ENCODE data around the gene MAN1B1. TPM values are rescaled to one million over a fixed set of nuclear protein-coding genes. Genes with fewer than 3 reads are reported as not detected.

Gene MAN1B1
- total and polyA plus RNA-seq, 5 donors from 2014 or later, result 42.1 to 71.3 (median 46.8) TPM

GRCh38 chr9:137158625-137159024 lies 71.8 kb downstream of the MAN1B1 start:
- Histone ChIP-seq H3K27ac (ENCODE audit: insufficient read depth, low read length, poor library complexity, severe bottlenecking) (no peak overlapping the region), H3K4me1 (ENCODE audit: control insufficient read depth, insufficient read depth, low read length, poor library complexity, severe bottlenecking) (peaks cover 18% of the 10 kb centered on the region), H3K9me3 (ENCODE audit: control insufficient read depth in 2 of 2, low read length in 2 of 2) (no peaks in the 10 kb centered on the region), H3K27me3 (ENCODE audit: control insufficient read depth, insufficient read depth, low read length) (peaks cover 11% of the 10 kb centered on the region), H3K36me3 (ENCODE audit: control insufficient read depth, insufficient read depth, low read length) (no peaks in the 10 kb centered on the region), H3K4me3 (ENCODE audit: low read depth, low read length) (no peak overlapping the region)
- Mint-ChIP-seq H3K4me3 (peak overlapping the region in 1 of 4 donors; percentile 44), H3K27ac (no peak overlapping the region), H3K36me3 (no peaks in the 10 kb centered on the region), H3K9me3 (no peaks in the 10 kb centered on the region), H3K27me3 (peaks cover 38% of the 10 kb centered on the region), H3K4me1 (peaks cover 0 to 35% (median 3%) of the 10 kb centered on the region in 4 donors)
- no peak for DNase-seq
- no peak for ATAC-seq (ENCODE audit: low read depth in 2 of 2)

Other genes with a start within 250 kb of the MAN1B1 start
Only the 30 nearest of the 36 such genes appear.
- gene FBXW5, start 142.2 kb upstream of the MAN1B1 start, total RNA-seq, result 96.9 TPM
- 100 to 1,000 TPM in 3 of 4 donors, 10 to 100 TPM in 1; 91.6 to 134 (median 121) TPM for gene FBXW5, start 142.2 kb upstream of the MAN1B1 start, polyA plus RNA-seq
- gene C8G, start 141.7 kb upstream of the MAN1B1 start, total RNA-seq, result 1.1 TPM
- under 1 TPM in 1 of 4 donors, not detected in 3; 0.96 TPM for gene C8G, start 141.7 kb upstream of the MAN1B1 start, polyA plus RNA-seq
- gene LCN12, start 134.7 kb upstream of the MAN1B1 start, total RNA-seq, result 1.4 TPM
- gene LCN12, start 134.7 kb upstream of the MAN1B1 start, polyA plus RNA-seq, result not detected
- 15.4 TPM for gene PTGDS, start 109.5 kb upstream of the MAN1B1 start, total RNA-seq
- under 1 TPM in 1 of 4 donors, not detected in 3; 0.47 TPM for gene PTGDS, start 109.5 kb upstream of the MAN1B1 start, polyA plus RNA-seq
- gene LCNL1, start 104.0 kb upstream of the MAN1B1 start, total RNA-seq, result not detected
- not detected for gene LCNL1, start 104.0 kb upstream of the MAN1B1 start, polyA plus RNA-seq
- 83.3 TPM for gene PAXX, start 94.6 kb upstream of the MAN1B1 start, total RNA-seq
- 10 to 100 TPM; 46.7 to 67.5 (median 66.0) TPM for gene PAXX, start 94.6 kb upstream of the MAN1B1 start, polyA plus RNA-seq
- 1.0 TPM for gene CLIC3, start 90.4 kb upstream of the MAN1B1 start, total RNA-seq
- gene CLIC3, start 90.4 kb upstream of the MAN1B1 start, polyA plus RNA-seq, result 1 to 10 TPM in 3 of 4 donors, under 1 TPM in 1; 0.38 to 4.5 (median 2.9) TPM
- gene ABCA2, start 58.7 kb upstream of the MAN1B1 start, total RNA-seq, result 135 TPM
- 1 to 10 TPM; 3.8 to 4.5 (median 4.3) TPM for gene ABCA2, start 58.7 kb upstream of the MAN1B1 start, polyA plus RNA-seq
- gene FUT7, start 54.9 kb upstream of the MAN1B1 start, total RNA-seq, result 15.2 TPM
- gene FUT7, start 54.9 kb upstream of the MAN1B1 start, polyA plus RNA-seq, result 10 to 100 TPM; 31.8 to 79.0 (median 42.9) TPM
- 106 TPM for gene NPDC1, start 40.8 kb upstream of the MAN1B1 start, total RNA-seq
- 10 to 100 TPM in 2 of 4 donors, 1 to 10 TPM in 2; 4.2 to 15.3 (median 9.2) TPM for gene NPDC1, start 40.8 kb upstream of the MAN1B1 start, polyA plus RNA-seq
- gene ENTPD2, start 32.9 kb upstream of the MAN1B1 start, total RNA-seq, result not detected
- not detected for gene ENTPD2, start 32.9 kb upstream of the MAN1B1 start, polyA plus RNA-seq
- 1.2 TPM for gene SAPCD2, start 16.4 kb upstream of the MAN1B1 start, total RNA-seq
- gene SAPCD2, start 16.4 kb upstream of the MAN1B1 start, polyA plus RNA-seq, result under 1 TPM; 0.09 to 0.62 (median 0.18) TPM
- gene UAP1L1, start 9.5 kb upstream of the MAN1B1 start, total RNA-seq, result 14.8 TPM
- gene UAP1L1, start 9.5 kb upstream of the MAN1B1 start, polyA plus RNA-seq, result 1 to 10 TPM; 1.3 to 3.6 (median 1.7) TPM
- gene DPP7, start 27.7 kb downstream of the MAN1B1 start, total RNA-seq, result 343 TPM
- 100 to 1,000 TPM; 119 to 164 (median 153) TPM for gene DPP7, start 27.7 kb downstream of the MAN1B1 start, polyA plus RNA-seq
- not detected for gene GRIN1, start 52.2 kb downstream of the MAN1B1 start, total RNA-seq
- gene GRIN1, start 52.2 kb downstream of the MAN1B1 start, polyA plus RNA-seq, result not detected
- gene LRRC26, start 83.1 kb downstream of the MAN1B1 start, total RNA-seq, result not detected
- not detected for gene LRRC26, start 83.1 kb downstream of the MAN1B1 start, polyA plus RNA-seq
- gene TMEM210, start 85.1 kb downstream of the MAN1B1 start, total RNA-seq, result not detected
- not detected for gene TMEM210, start 85.1 kb downstream of the MAN1B1 start, polyA plus RNA-seq
- gene ANAPC2, start 101.6 kb downstream of the MAN1B1 start, total RNA-seq, result 127 TPM
- 1 to 10 TPM; 7.5 to 8.7 (median 8.0) TPM for gene ANAPC2, start 101.6 kb downstream of the MAN1B1 start, polyA plus RNA-seq
- gene SSNA1, start 101.7 kb downstream of the MAN1B1 start, total RNA-seq, result 54.3 TPM
- gene SSNA1, start 101.7 kb downstream of the MAN1B1 start, polyA plus RNA-seq, result 100 to 1,000 TPM; 112 to 150 (median 130) TPM
- gene TPRN, start 113.8 kb downstream of the MAN1B1 start, total RNA-seq, result 5.9 TPM
- gene TPRN, start 113.8 kb downstream of the MAN1B1 start, polyA plus RNA-seq, result under 1 TPM; 0.27 to 0.91 (median 0.43) TPM
- gene TMEM203, start 118.7 kb downstream of the MAN1B1 start, total RNA-seq, result 20.7 TPM
- gene TMEM203, start 118.7 kb downstream of the MAN1B1 start, polyA plus RNA-seq, result 100 to 1,000 TPM; 116 to 148 (median 132) TPM
- gene NDOR1, start 118.7 kb downstream of the MAN1B1 start, total RNA-seq, result 30.0 TPM
- gene NDOR1, start 118.7 kb downstream of the MAN1B1 start, polyA plus RNA-seq, result 1 to 10 TPM; 3.9 to 7.6 (median 5.0) TPM
- gene RNF208, start 135.3 kb downstream of the MAN1B1 start, total RNA-seq, result 1.2 TPM
- gene RNF208, start 135.3 kb downstream of the MAN1B1 start, polyA plus RNA-seq, result not detected
- gene CYSRT1, start 138.2 kb downstream of the MAN1B1 start, total RNA-seq, result not detected
- gene CYSRT1, start 138.2 kb downstream of the MAN1B1 start, polyA plus RNA-seq, result not detected
- gene RNF224, start 140.5 kb downstream of the MAN1B1 start, total RNA-seq, result not detected
- not detected for gene RNF224, start 140.5 kb downstream of the MAN1B1 start, polyA plus RNA-seq
- gene SLC34A3, start 143.9 kb downstream of the MAN1B1 start, total RNA-seq, result not detected
- not detected for gene SLC34A3, start 143.9 kb downstream of the MAN1B1 start, polyA plus RNA-seq
- 100 TPM for gene TUBB4B, start 154.3 kb downstream of the MAN1B1 start, total RNA-seq
- 10 to 100 TPM; 56.7 to 87.4 (median 71.8) TPM for gene TUBB4B, start 154.3 kb downstream of the MAN1B1 start, polyA plus RNA-seq
- not detected for gene STPG3, start 164.3 kb downstream of the MAN1B1 start, total RNA-seq
- not detected for gene STPG3, start 164.3 kb downstream of the MAN1B1 start, polyA plus RNA-seq
- 46.4 TPM for gene NELFB, start 168.3 kb downstream of the MAN1B1 start, total RNA-seq
- gene NELFB, start 168.3 kb downstream of the MAN1B1 start, polyA plus RNA-seq, result 10 to 100 TPM; 22.3 to 27.1 (median 23.7) TPM
- 6.1 TPM for gene TOR4A, start 190.7 kb downstream of the MAN1B1 start, total RNA-seq
- 1 to 10 TPM; 2.6 to 4.2 (median 3.5) TPM for gene TOR4A, start 190.7 kb downstream of the MAN1B1 start, polyA plus RNA-seq